NCI-H526 (cell line): ENCODE data around the gene RASSF5.
"Not testable (repeated sequence)": the region's sequence is repeated elsewhere in the genome, so short reads cannot be mapped to it uniquely, and the experiment has no call there.

ENCODE experiments used
- DNase-seq, 2 experiments: peaks; one replicate each; lab custom pipeline; 2025; lab: John Stamatoyannopoulos, UW

The RASSF5 gene

GRCh38 chr1:206477110-206477509 is 30.2 kb upstream of the RASSF5 start:
- no peak for DNase-seq

- no peak for DNase-seq
These were observed 29.6 kb upstream of the RASSF5 start for GRCh38 chr1:206477581-206478380.

GRCh38 chr1:206478746-206479145 is 28.6 kb upstream of the RASSF5 start:
- DNase-seq = no peak

- DNase-seq = peak; percentile 11 to 66
These were observed 27.9 kb upstream of the RASSF5 start for GRCh38 chr1:206479183-206480125.

- DNase-seq = no peak
These were observed 27.1 kb upstream of the RASSF5 start for GRCh38 chr1:206480211-206480610.

GRCh38 chr1:206482611-206483010 is 24.7 kb upstream of the RASSF5 start:
- no peak for DNase-seq

GRCh38 chr1:206483864-206484263 is 23.5 kb upstream of the RASSF5 start:
- not testable (repeated sequence) for DNase-seq

GRCh38 chr1:206484901-206485300 is 22.4 kb upstream of the RASSF5 start:
- no peak for DNase-seq

GRCh38 chr1:206486995-206487788 is 20.1 kb upstream of the RASSF5 start:
- DNase-seq = no peak

GRCh38 chr1:206487970-206488369 is 19.4 kb upstream of the RASSF5 start:
- DNase-seq = no peak

- DNase-seq = no peak
These were observed 18.9 kb upstream of the RASSF5 start for GRCh38 chr1:206488466-206488865.

- DNase-seq = peak; percentile 18 to 76
These were observed 17.2 kb upstream of the RASSF5 start for GRCh38 chr1:206489980-206490770.

GRCh38 chr1:206490771-206491405 is 16.4 kb upstream of the RASSF5 start:
- no peak for DNase-seq

GRCh38 chr1:206491616-206492015 is 15.7 kb upstream of the RASSF5 start:
- no peak for DNase-seq

GRCh38 chr1:206492589-206492988 is 14.7 kb upstream of the RASSF5 start:
- no peak for DNase-seq

GRCh38 chr1:206493279-206493678 is 14.1 kb upstream of the RASSF5 start:
- no peak for DNase-seq

- DNase-seq = no peak
These were observed 12.3 kb upstream of the RASSF5 start for GRCh38 chr1:206495011-206495461.

GRCh38 chr1:206495493-206496046 is 11.8 kb upstream of the RASSF5 start:
- peak; percentile 27 to 75 for DNase-seq

GRCh38 chr1:206496131-206496793 is 11.1 kb upstream of the RASSF5 start:
- no peak for DNase-seq

GRCh38 chr1:206497363-206497762 is 10.0 kb upstream of the RASSF5 start:
- DNase-seq = no peak
